CD4-positive, alpha-beta T cell (primary cell): ENCODE results near the gene FNDC3A. TPM values are rescaled to one million over a fixed set of nuclear protein-coding genes. Genes with fewer than 3 reads are reported as not detected.
A peak's percentile ranks its signal among the peaks of the same experiment; 100 is the strongest.

Experiments used
- ATAC-seq: fragments of 200-7000 bp; cut with Tn5 transposase; one replicate; pipeline ENCODE4 v1.10.0; 2022; ENCODE audit warnings: mild to moderate bottlenecking; ENCODE audit not compliant: poor library complexity
- CTCF ChIA-PET: fragments of 350-600 bp; sonication (Branson Sonifier 250); formaldehyde crosslinking; loops from one replicate; lab custom pipeline; 2021; ENCODE audit warnings: antibody characterized with exemption, inconsistent platforms; lab: Charles Lee
- POLR2A ChIA-PET: fragments of 350-600 bp; sonication (Branson Sonifier 250); formaldehyde crosslinking; loops from one replicate; lab custom pipeline; 2021; ENCODE audit warnings: antibody characterized with exemption, inconsistent platforms; lab: Charles Lee
- DNase-seq, 14 experiments: peaks; one replicate each; pipeline ENCODE4 v3.0.0-alpha.2; 2013 to 2020; ENCODE audit warnings: mixed read lengths in 2 of 14
- H3K27ac ChIP-seq, 2 donors: one replicate each; pipeline versions ENCODE4 v1.5.1 to v1.7.0; 2013; ENCODE audit warnings: low read length in 2 of 2, low read depth in 1 of 2, mild to moderate bottlenecking in 1 of 2
- H3K27me3 ChIP-seq, 2 experiments: 1 replicate in 1 of 2; 2 replicates in 1 of 2; pipeline versions ENCODE4 v1.6.1 to v1.7.0; 2013; ENCODE audit warnings: low read length in 2 of 2, control low read depth in 1 of 2, mild to moderate bottlenecking in 1 of 2, moderate library complexity in 1 of 2; ENCODE audit not compliant: insufficient read depth in 2 of 2, control insufficient read depth in 1 of 2
- H3K36me3 ChIP-seq: one replicate; pipeline ENCODE4 v1.6.1; 2013; ENCODE audit warnings: low read length, control low read depth; ENCODE audit not compliant: insufficient read depth
- H3K4me1 ChIP-seq: one replicate; pipeline ENCODE4 v1.6.1; 2013; ENCODE audit warnings: low read length, control low read depth; ENCODE audit not compliant: insufficient read depth
- H3K4me3 ChIP-seq: one replicate; pipeline ENCODE4 v1.5.1; 2013; ENCODE audit warnings: mild to moderate bottlenecking, low read length, moderate library complexity
- H3K9me3 ChIP-seq, 2 experiments: 1 replicate in 1 of 2; 2 replicates in 1 of 2; pipeline versions ENCODE4 v1.6.1 to v1.7.0; 2013; ENCODE audit warnings: low read length in 2 of 2, mild to moderate bottlenecking in 2 of 2, control low read depth in 1 of 2, moderate library complexity in 1 of 2; ENCODE audit not compliant: control insufficient read depth in 1 of 2, insufficient read depth in 1 of 2
- H3K27ac Mint-ChIP-seq: one replicate; pipeline ENCODE4 v1.8.0; 2020; ENCODE audit warnings: mixed read lengths
- H3K27me3 Mint-ChIP-seq: one replicate; pipeline ENCODE4 v1.8.0; 2021; ENCODE audit warnings: mixed read lengths
- H3K36me3 Mint-ChIP-seq: one replicate; pipeline ENCODE4 v1.8.0; 2021; ENCODE audit warnings: low read depth, mixed read lengths
- H3K4me1 Mint-ChIP-seq: one replicate; pipeline ENCODE4 v1.8.0; 2021; ENCODE audit warnings: low read depth, mixed read lengths
- H3K4me3 Mint-ChIP-seq: one replicate; pipeline ENCODE4 v1.8.0; 2020; ENCODE audit warnings: mild to moderate bottlenecking, mixed read lengths
- H3K9me3 Mint-ChIP-seq: one replicate; pipeline ENCODE4 v1.8.0; 2020; ENCODE audit warnings: mixed read lengths
- intact Hi-C, 2 experiments: fragments of 100-400 bp; cut with DNase I in 1 of 2; cut with micrococcal nuclease in 1 of 2; formaldehyde crosslinking; loops; one replicate each; pipeline versions ENCODE4 v1.15.1 to v1.9.0; 2023 to 2025; cut with DNase I, micrococcal nuclease
- total RNA-seq, 174 experiments: library from RNA in 2 of 174; stranded (reverse) in 2 of 174; gene quantifications; one replicate each; pipeline ENCODE4 v1.2.3 and lab custom pipeline; 2021 to 2026
- TF ChIP-seq, protein P1 (sequence below): fragments of 200-600 bp; IDR thresholded peaks from one replicate; pipeline ENCODE4 v1.8.0; 2022; ENCODE audit warnings: antibody characterized with exemption, mild to moderate bottlenecking

Gene FNDC3A
- total RNA-seq, 2 experiments from 2014 or later, result 27.7 to 28.6 TPM

DNA sequence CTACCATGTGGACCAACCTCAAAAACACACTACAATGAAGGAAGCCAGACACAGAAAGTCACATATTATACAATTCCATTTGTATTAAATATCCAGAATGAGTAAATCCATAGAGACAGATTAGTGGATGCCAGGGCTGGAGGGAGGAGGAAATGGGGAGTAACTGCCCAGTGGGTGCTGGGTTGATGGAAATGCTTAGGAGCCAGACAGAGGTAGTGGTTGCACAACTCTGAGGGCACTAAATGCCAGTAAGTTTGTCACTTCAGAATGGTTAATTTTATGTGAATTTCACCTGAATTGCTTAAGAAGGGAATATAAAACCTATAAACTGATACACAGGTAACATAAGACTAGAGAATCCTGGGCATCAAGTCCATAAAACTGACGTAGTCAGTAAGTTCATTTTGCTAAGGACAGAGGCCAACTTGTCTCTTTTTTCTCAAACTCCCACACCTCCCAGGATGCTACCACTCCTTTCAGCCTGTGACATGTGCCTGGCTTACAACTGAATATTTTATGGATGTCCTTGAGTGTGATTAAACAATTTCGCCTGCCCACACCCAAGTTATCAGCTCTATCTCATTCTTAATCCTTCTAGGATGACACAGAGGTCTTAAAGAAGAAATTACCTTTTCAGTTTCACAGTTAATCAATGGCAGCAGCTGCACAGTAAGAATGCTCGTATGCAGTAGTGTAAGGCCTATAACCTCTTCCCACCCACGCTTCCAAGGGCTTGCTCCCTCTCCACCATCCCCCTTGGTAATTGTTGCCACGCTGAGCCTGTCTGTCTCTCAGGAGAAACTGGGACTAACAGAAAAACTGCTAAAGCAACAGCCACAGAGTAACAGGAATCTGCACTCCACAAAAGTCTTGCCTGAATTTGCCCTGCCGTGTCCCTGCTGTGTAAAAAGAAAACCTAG, 238.5 kb downstream of the FNDC3A start:
- Mint-ChIP-seq H3K27me3 (peaks cover 37% of the 10 kb centered on the region), H3K9me3 (no peaks in the 10 kb centered on the region), H3K4me1 (peaks cover 12% of the 10 kb centered on the region), H3K36me3 (peaks cover 8% of the 10 kb centered on the region), H3K4me3 (no peak overlapping the region), H3K27ac (no peak overlapping the region)
- ATAC-seq, result no peak
- H3K27me3 ChIP-seq, result peaks cover 15 to 17% of the 10 kb centered on the region in 2 experiments
- H3K4me3 ChIP-seq, result no peak overlapping the region
- TF ChIP-seq, protein P1, sequence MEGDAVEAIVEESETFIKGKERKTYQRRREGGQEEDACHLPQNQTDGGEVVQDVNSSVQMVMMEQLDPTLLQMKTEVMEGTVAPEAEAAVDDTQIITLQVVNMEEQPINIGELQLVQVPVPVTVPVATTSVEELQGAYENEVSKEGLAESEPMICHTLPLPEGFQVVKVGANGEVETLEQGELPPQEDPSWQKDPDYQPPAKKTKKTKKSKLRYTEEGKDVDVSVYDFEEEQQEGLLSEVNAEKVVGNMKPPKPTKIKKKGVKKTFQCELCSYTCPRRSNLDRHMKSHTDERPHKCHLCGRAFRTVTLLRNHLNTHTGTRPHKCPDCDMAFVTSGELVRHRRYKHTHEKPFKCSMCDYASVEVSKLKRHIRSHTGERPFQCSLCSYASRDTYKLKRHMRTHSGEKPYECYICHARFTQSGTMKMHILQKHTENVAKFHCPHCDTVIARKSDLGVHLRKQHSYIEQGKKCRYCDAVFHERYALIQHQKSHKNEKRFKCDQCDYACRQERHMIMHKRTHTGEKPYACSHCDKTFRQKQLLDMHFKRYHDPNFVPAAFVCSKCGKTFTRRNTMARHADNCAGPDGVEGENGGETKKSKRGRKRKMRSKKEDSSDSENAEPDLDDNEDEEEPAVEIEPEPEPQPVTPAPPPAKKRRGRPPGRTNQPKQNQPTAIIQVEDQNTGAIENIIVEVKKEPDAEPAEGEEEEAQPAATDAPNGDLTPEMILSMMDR, result no peak
- ChIA-PET CTCF (interaction anchor here (1.1 kb wide), 1 partner anchor 393 kb away, joined by 5 read pairs; no protein-coding TSS in a partner anchor), POLR2A (interaction anchor here (0.6 to 1.0 kb wide), 3 partner anchors 8 to 67 kb away, joined by 3 read pairs; no protein-coding TSS in a partner anchor)
- H3K27ac ChIP-seq, result no peak overlapping the region
- H3K4me1 ChIP-seq, result peaks cover 10% of the 10 kb centered on the region
- peaks cover 0 to 3% of the 10 kb centered on the region in 2 experiments for H3K9me3 ChIP-seq
- no peaks in the 10 kb centered on the region for H3K36me3 ChIP-seq
- no peak for DNase-seq
- intact Hi-C loops, result loop anchor here in 1 of 2 experiments (2.0 kb wide), 1 partner anchor 67 kb away; no protein-coding TSS in a partner anchor

- Mint-ChIP-seq H3K4me1 (peaks cover 15% of the 10 kb centered on the region), H3K4me3 (no peak overlapping the region), H3K27me3 (peaks cover 43% of the 10 kb centered on the region), H3K36me3 (peaks cover 8% of the 10 kb centered on the region), H3K27ac (no peak overlapping the region), H3K9me3 (no peaks in the 10 kb centered on the region)
- DNase-seq, result peak in 12 of 14 experiments; percentile 16 to 74 (median 36)
- H3K4me1 ChIP-seq, result peaks cover 15% of the 10 kb centered on the region
- TF ChIP-seq, protein P1, result peak; percentile 23
- no peaks in the 10 kb centered on the region for H3K36me3 ChIP-seq
- CTCF ChIA-PET, result interaction anchor here (1.1 to 1.3 kb wide), 2 partner anchors 10 to 392 kb away, joined by 3 to 5 read pairs; no protein-coding TSS in a partner anchor
- no peak overlapping the region for H3K4me3 ChIP-seq
- intact Hi-C loops, result loop anchor here in 1 of 2 experiments (2.0 kb wide), 1 partner anchor 66 kb away; no protein-coding TSS in a partner anchor
- POLR2A ChIA-PET, result interaction anchor here (0.6 to 1.0 kb wide), 3 partner anchors 9 to 682 kb away, joined by 3 read pairs; partner anchors contain the start of gene RCBTB2
- peak; percentile 89 for ATAC-seq
- H3K27me3 ChIP-seq, result peaks cover 22 to 24% of the 10 kb centered on the region in 2 experiments
- peaks cover 0 to 3% of the 10 kb centered on the region in 2 experiments for H3K9me3 ChIP-seq
- H3K27ac ChIP-seq, result no peak overlapping the region
Observed at GRCh38 chr13:49214917-49215376, 239.2 kb downstream of the FNDC3A start.

GRCh38 chr13:49216334-49216733, 240.6 kb downstream of the FNDC3A start:
- POLR2A ChIA-PET, result interaction anchor here (0.6 kb wide), 1 partner anchor 1102 kb away, joined by 3 read pairs; no protein-coding TSS in a partner anchor
- no peaks in the 10 kb centered on the region for H3K36me3 ChIP-seq
- H3K4me1 ChIP-seq, result peaks cover 20% of the 10 kb centered on the region
- TF ChIP-seq, protein P1, result no peak
- H3K4me3 ChIP-seq, result no peak overlapping the region
- Mint-ChIP-seq H3K9me3 (no peaks in the 10 kb centered on the region), H3K27me3 (peaks cover 46% of the 10 kb centered on the region), H3K4me1 (peaks cover 18% of the 10 kb centered on the region), H3K4me3 (no peak overlapping the region), H3K36me3 (no peaks in the 10 kb centered on the region), H3K27ac (no peak overlapping the region)
- intact Hi-C loops, result no loop called here
- H3K27ac ChIP-seq, result no peak overlapping the region
- peaks cover 0 to 12% of the 10 kb centered on the region in 2 experiments for H3K9me3 ChIP-seq
- DNase-seq, result no peak
- no peak for ATAC-seq
- H3K27me3 ChIP-seq, result peaks cover 25 to 34% of the 10 kb centered on the region in 2 experiments
- CTCF ChIA-PET, result interaction anchor here (1.3 kb wide), 1 partner anchor 9 kb away, joined by 3 read pairs; no protein-coding TSS in a partner anchor
